H4 (cell line): Measurements from ENCODE around the gene CCNY. TPM values are rescaled to one million over a fixed set of nuclear protein-coding genes. Genes with fewer than 3 reads are reported as not detected.
A peak's percentile ranks its signal among the peaks of the same experiment; 100 is the strongest.
"Not testable (repeated sequence)": the region's sequence is repeated elsewhere in the genome, so short reads cannot be mapped to it uniquely, and the experiment has no call there.

ENCODE experiments used
- DNase-seq: peaks from one replicate; pipeline ENCODE4 v3.0.0-alpha.2; 2015; ENCODE audit warnings: low spot score
- total RNA-seq: library from RNA; depleted of rRNA; stranded (reverse); fragments of >200 nt; shearing (Covaris generic); gene quantifications from 2 replicates; pipeline ENCODE4 v1.2.3, GENCODE V29; 2014

The CCNY gene
- total RNA-seq, 1 experiment from 2014 or later, result 37.6 TPM

DNA sequence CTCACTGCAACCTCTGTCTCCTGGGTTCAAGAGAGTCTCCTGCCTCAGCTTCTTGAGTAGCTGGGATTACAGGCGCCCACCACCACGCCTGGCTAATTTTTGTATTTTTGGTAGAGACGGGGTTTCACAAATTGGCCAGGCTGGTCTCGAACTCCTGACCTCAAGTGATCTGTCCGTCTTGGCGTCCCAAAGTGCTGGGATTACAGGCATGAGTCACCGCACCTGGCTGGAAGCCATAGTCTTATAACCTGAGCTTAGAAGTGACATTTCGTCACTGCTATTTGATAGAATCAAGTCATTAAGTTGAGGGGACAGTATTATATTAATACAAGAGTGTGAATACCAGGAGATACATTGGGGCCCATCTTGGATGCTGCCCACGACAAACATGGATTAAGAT is 17.9 kb downstream of the CCNY start:
- DNase-seq, result not testable (repeated sequence)

DNA sequence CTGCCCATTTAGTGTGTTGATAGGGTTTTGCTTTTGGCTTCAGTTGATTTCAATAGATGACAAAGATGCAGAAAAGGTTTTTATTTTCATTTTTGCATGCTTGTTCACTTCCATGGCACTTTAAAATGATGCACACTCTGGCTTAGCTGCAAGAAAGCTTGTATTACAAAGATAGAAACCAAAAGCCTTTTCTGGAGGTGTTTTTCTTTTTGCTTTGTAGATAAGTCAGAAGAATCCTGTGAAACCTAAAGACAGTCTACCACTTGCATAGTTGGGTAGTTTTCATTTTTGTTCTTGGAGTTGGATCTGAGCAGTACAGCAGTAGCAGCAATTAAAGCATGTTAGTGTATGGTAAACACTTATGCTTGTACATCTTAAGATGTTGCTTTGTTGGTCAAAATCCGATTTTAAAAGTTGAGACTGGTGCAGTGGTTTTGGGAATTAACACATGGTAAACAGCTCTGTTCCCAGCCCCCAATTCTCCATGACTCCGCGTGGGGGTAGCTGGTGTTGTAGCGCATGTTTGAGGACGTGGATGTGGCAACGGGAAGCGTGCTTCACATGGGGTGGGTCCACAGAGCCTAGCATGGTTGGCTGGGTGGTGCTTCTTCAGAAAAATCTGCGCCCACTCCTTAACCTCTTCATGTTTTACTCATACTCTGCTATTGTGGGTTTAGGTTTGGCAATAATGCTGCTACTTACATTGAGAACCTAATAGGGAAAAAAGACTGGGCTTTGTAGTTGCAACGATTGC is 19.8 kb downstream of the CCNY start:
- no peak for DNase-seq

DNA sequence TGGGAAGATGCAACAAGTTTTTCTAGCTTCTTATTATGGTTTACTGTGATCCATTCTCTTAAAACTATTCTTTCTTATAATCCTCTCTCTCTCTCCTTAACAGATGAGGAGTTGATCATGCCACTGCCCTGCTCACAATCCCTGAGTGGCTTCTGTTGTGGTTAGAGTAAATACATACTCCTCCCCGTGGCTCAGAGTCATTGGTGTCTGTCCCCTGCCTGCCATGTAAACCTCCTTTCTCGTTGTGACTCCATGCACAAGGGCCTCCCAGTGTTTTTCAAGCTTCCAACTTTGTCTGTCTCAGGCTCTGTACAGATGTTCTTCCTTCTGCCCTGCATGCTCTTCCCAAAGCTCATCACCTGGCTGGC is 20.4 kb downstream of the CCNY start:
- DNase-seq, result no peak

DNA sequence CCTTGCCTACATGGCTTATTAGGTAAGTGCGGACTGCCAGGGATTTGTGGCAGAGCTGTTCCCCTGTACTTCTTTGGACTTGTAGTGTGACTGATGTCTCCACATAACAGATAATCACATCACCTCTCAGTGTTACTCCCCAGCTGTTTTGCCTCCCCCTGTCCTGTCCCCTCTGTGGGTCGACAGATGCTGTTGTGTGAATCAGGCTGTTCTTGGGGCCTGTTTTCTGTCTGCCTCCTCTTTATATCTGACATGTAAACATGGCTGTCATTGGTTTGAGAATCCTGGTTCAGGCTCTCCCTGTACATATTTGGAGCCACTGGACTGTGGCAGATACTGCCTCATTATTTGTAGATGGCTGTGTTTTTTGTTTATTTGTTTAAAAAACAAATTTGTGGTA is 22.7 kb downstream of the CCNY start:
- DNase-seq, result no peak

DNA sequence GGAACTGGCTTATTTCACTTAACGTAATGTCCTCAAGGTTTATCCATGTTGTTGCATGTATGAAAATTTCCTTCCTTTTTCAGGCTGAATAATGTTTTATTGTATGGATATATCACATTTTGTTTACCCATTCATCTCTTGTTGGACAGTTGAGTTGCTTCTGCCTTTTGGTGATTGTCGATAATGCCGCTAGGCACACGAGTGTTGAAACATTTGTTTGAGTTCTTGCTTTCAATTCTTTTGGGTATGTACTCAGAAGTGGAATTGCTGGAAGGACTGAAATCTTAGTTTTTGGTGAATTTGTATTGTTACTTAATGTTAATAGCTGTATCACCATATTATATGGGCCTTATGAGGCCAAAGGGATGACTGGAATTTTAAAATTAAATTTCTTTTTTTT is 23.6 kb downstream of the CCNY start:
- no peak for DNase-seq

DNA sequence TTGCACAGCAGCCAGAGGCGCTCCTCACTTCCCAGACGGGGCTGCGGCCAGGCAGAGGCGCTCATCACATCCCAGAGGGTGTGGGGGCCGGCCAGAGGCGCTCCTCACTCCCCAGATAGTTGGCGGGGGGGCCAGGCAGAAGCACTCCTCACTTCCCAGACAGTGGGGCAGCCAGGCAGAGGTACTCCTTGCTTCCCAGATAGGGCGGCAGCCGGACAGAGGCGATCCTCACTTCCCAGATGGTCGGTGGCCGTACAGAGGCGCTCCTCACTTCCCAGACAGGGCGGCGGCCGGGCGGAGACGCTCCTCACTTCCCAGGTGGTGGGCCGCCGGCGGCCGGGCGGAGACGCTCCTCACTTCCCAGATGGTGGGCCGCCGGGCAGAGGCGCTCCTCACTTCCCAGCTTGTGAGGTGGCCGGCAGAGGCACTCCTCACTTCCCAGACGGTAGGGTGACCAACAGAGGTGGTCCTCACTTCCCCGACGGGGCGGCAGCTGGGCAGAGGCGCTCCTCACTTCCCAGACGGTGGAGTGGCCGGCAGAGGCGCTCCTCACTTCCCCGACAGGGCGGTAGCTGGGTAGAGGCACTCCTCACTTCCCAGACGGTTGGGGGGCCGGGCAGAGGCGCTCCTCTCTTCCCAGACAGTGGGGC is 26.5 kb downstream of the CCNY start:
- DNase-seq, result no peak

DNA sequence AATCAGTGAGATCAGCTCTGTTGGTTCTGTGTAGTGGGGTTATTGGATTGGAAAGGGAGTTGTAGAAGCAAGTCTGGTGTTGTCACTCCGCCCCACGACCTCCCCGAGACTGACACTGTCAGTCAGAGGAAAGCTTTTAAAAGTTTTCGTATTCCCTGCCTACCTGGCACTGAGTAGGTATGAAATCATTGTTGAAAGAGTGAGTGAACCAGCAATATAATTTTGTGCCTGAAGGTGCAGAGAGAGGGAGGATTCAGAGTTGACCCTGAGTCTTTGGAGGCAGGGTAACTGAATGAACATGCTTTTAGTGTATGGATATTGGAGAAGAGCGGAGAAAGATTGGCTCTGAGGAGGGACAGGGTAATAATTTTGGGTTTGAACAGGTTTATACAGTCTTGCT is 27.3 kb downstream of the CCNY start:
- DNase-seq, result no peak

DNA sequence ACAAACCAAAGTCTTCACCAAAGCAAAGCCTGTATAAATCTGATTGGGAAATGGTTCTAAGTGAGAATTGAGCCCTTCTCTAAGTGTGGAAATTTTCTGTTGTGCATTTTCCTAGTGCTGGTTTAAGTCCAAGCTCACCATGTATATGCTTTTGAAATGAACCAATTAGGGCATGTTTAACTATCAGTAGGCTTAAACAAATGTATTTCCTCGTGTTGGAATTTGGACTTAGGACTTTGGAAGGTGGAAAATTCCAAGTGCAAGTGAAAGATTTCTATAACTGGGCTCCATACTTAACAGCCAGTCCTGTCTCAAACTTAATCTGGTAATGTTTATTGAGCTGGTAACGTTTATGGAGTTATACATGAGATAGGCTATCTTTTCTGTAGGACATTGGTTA is 28.5 kb downstream of the CCNY start:
- no peak for DNase-seq

DNA sequence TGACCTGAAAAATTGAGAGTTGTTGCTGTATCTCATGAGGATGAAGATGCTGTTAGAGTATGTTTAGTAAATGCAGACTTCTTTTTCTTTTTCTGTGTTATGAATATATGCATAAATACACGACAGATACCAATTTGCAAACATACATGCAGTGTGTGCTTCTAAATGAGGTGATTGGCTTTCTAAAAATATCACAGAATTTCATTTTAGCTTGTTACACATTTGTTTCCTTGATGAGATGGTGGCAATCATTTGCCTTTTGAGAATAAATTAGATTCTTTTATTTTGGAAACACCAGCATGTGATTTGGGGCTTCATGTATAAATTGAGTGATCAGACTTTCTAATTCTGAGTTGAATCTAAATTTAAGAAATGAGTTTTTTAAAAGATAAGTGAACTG is 29.7 kb downstream of the CCNY start:
- DNase-seq, result no peak

DNA sequence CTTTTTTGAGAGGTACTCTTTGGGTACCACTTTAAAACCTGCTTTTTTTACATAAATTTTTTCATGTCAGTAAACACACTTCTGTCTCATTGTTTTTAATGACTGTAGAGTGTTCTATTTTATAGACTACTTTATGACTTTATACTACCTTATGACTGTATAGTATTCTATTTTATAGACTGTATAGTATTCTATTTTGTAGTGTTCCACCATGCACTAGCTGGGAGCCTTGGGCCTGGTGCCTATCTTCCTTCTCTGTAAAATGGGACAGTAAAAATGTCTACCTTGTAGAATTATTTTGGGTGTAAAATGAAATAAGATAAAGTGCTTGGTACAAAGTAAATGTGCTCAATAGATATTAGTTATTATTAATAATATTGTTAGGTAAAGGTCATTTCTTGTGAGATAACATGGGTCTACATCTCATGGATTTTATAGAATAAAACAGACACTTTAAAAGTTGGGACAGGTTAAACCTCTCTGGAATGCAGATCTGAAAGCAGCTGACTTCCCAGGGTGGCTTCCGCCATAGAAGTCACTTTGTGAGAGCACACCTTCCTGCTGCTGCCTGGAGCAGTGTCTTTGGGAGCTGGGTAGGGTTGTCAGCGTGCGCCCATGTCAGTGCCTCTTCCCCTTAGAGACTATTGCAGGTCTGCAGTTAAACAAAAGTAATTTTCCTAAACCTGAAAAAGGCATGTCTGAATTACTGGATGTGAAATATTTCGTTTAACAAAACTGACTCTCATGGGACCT is 31.0 kb downstream of the CCNY start:
- no peak for DNase-seq

DNA sequence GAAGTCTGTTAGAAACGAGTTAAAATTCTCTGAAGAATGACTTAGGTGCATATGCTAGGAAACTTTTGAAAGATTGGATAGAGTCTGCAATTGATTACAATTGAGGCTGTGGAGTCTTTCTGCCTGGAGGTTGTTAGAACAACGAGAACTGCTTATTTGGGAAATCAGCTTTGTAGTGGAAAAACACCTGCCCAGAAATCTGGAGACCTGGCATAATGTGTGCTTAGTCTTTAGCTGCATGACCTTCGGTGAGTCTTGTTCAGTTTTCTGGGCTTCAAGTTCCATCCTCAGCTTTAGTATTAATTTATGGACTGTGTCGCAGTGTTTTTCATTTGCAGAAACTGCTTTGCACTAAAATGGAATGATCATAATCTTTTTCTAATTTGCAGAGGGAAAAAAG is 31.7 kb downstream of the CCNY start:
- DNase-seq, result no peak

DNA sequence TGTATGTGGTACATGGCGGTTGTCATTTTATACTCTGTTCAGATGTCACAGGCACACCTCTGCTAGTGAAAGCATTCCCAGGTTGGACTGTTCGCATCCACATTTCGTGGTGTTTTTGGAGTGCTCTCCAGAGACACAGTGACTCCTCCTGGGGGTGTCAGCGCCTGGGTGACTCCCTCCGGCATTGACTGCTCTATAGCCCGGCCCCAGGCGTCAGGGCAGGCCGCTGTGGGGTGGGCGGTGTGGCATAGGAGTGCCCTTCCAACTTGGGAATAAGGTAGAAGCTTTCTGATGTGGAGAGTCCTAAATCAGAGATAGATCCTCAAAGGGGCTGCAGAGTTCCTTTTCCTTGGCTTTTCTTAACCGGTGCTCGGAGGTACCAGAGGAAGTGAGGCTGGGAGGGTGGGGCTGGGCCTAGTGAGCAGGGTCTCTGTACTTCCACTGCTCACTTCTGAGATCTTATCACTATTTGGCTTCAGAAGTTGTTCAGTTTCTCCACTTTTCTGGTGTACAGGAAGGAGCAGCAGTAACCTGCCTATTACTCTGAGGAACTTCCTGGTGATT is 32.3 kb downstream of the CCNY start:
- no peak for DNase-seq

DNA sequence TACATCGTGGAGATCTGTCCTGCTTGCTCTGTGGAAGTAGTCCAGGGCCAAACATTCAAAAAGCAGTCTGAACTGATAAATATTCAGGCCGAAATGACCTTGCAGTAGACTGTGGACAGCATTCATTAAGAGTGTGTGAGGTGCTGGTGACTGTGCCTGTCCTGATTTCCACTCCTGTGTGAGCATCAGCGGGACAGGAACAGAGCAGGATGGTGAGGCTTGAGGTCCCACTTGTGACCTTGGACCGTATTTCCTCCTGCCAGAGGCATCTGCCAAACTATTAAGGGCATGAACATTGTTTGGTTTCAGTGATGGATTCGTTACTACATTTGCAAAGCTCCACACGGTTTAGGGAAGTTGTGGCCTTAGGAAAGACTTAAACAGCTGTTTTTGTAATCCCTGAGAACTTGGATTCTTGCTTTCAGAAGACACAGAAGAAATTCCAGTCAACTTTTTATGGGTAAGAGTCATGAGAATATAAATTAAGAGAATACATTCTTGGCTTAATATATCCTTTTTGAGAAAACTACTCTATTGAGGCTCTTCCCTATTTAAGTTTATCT is 32.8 kb downstream of the CCNY start:
- no peak for DNase-seq

DNA sequence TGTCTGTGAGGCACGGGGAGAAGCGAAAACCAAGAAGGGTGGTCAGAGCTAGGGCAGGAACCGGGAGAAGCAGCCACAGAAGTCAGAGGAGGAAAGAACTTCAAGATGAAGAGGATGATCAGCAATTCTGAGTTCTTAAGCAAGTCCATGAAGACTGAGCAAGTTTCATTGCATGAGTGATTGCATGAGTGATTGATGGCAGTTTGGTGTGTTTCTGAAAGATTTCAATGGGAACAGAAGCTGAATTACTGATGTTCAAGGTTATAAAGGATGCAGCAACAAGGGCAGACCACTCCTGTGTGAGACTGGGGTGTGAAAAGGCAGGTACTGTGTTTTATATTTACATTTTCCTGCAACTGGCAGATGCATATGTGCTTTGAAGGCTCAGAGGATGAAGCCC is 35.4 kb downstream of the CCNY start:
- no peak for DNase-seq

DNA sequence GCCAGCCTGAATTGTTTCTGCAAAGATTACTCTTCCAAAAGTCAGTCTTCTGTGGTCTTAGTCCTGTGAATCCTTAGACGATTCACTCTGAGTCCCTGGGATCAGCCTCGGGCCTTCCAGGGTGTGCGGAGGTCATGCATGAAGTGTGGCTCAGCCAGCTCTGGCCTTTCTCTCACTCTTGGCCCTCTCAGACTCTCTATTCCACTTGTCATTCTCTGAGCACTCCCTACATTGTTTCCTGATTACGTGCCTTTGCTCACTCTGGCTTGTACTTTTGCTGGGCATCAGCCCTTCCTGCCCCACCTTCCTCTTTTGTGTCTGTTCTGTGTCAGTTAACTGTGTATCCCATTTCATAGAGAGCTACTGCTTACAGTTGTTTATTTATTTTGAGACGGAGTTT is 36.0 kb downstream of the CCNY start:
- peak; percentile 6 for DNase-seq

DNA sequence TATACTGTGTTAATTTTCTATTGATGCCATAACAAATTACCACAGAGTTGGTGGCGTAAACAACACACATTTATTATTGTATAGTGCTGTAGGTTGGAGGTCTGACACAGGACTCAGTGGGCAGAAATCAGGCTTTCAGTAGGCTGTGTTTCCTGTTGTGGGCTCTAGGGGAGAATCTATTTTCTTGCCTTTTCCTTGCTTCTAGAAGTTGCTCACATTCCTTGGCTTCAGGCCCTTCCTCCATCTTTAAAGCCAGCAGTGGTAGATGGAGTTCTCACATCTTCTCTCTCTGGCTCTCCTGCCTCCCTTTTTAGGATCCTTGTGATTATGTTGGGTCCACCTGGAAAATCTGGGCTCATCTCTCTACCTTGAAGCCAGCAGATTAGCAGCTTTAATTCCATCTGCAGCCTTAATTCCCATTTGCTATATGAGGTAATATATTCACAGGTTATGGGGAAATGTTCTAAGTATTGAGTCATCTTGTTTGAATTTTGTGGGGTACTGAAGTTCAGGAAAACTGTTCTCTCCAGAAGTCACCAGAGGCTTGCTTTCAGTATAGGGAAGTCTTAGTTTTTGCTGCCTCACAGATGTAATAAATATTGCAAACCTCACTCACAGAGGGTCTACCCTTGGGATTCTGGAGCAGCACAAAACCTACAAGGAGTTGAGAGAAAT is 38.9 kb downstream of the CCNY start:
- DNase-seq, result no peak

DNA sequence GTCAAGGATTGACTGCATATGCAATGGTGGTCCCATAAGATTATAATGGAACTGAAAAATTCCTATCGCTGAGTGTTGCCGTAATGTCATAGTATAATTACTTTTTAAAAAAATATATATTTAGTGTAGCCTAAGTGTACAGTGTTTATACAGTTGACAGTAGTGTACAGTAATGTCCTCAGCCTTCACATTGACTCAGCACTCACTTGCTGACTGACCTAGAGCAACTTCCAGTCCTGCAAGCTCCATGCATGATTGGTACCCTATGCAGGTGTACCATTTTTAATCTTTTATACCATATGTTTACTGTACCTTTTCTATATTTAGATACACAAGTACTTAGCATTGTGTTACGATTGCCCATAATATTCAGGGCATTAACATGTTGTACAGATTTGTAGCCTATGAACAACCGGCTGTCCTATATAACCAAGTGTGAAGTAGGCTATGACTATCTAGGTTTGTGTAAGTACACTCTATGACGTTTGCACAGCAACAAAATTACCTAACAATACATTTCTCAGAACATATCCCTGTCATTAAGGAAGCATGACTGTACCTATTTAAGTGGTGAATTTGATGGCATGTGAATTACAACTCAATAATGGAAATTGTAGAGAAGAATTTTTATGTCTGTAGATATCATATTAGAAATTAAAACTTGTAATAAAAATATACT is 40.9 kb downstream of the CCNY start:
- no peak for DNase-seq

DNA sequence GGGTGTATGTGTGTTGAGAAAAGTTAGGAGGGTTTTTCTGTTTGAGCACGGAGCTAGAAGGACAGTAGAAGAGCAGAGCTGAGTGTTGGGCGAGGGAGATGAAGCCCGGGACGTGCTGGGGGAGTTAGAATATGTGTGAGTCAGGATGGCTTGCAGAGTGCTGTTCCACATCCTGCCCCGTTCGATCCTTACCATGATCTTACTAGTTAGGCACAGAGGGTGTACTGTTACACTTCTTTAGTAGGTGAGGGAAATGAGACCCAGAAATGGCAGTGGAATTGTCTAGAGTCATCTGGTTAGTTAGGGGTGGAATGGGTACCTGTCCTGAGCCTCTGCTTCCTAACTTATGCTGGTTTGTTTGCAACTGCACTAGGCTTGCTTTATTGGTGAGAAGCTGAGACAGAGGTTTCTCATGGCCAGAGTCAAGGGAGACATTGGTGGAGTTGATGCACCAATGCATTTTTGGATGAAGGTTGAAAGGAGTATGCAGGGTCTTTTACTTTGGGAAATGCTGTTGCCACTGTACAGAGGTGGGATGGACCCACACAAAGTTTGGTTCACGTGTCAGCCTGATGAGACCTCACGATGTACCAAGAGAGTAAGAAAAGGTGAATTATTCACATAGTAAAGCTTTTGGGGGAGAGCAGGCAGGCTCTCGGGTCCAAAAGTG is 42.4 kb downstream of the CCNY start:
- no peak for DNase-seq

DNA sequence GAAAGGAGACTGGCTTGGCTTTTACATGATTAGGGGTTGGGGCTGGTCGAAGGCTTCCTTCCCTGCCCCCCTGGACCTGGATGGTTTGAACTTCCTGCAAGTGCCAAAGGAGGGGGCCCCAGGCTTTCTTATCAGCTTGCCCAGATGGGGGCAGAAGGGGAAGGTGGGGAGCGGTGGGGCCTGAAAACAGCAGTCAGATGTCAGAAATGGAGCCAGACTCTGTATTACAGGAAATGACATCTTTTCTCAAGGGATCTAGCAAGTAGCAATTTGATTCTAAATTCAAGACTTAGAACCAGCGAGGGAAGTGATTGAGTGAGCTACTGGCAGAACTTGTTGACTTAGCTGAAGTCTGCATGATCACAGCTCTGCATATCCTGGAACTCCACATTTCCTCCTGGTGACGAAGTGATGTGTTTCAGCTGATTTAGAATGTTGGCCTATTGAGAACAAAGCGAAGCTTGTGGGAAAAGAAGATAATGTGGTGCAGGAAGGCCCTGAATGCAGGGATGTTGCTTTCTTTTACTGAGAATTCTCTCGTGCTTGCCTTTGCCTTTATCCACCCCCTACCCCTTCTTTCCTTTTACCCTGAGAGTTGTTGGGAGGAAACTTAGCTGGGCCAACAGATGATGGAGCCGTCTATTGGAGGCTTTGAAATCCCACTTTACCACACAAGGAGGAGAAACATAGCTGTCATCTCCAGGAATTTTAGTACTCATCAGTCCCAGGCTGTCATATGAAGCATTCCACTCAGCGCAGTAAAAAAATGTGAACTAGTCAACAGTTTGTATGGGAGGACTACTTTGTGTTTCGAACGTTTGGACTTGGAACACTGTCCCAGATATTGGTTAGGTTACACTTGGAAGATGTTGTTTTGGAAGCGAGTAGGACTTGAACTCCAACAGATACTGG is 43.2 kb downstream of the CCNY start:
- DNase-seq, result no peak

DNA sequence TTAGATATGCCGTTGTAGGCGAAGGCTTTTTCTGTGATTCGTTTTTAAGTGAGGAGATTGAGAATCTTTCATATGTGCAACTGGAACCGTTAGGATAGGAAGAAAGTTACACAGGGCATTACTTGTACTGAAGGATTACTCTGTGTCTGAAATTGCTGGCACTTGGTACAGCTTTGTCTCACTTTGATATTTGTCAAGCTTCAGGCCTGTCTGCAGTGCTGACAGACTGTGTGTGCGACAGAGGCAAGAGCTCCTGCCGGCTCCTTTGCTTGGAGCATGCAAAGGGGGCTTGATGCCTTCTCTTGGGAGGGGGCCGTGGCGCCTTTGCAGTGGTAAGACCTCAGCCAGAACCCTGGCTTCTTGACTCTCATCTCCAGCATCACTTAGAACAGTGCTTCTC is 45.8 kb downstream of the CCNY start:
- DNase-seq, result no peak
